GM23248 (cell line): ENCODE data around the gene TM4SF1. TPM values are rescaled to one million over a fixed set of nuclear protein-coding genes. Genes with fewer than 3 reads are reported as not detected.

Experiments
- DNase-seq: peaks from one replicate; pipeline ENCODE4 v3.0.0-alpha.2; 2015
- H2AFZ ChIP-seq: fragments of 200-600 bp; sonication (generic); 2 replicates; pipeline ENCODE4 v1.6.1; 2016; ENCODE audit warnings: antibody characterized with exemption
- H3F3A ChIP-seq: fragments of 200-600 bp; sonication (generic); 2 replicates; pipeline ENCODE4 v1.6.1; 2016; ENCODE audit warnings: mild to moderate bottlenecking, antibody characterized with exemption, mixed run types; ENCODE audit not compliant: insufficient read depth
- H3K27ac ChIP-seq: fragments of 200-600 bp; sonication (generic); 2 replicates; pipeline ENCODE4 v1.5.1; 2016; ENCODE audit warnings: mild to moderate bottlenecking
- H3K27me3 ChIP-seq: fragments of 200-600 bp; sonication (generic); replicated peaks from 2 replicates; pipeline ENCODE4 v1.6.1; 2016; ENCODE audit warnings: mild to moderate bottlenecking; ENCODE audit not compliant: insufficient read depth
- H3K36me3 ChIP-seq: fragments of 200-600 bp; sonication (generic); 2 replicates; pipeline ENCODE4 v1.6.1; 2016; ENCODE audit warnings: low read depth, mild to moderate bottlenecking
- H3K4me1 ChIP-seq: fragments of 200-600 bp; sonication (generic); 2 replicates; pipeline ENCODE4 v1.6.1; 2016; ENCODE audit warnings: mild to moderate bottlenecking; ENCODE audit not compliant: insufficient read depth
- H3K4me2 ChIP-seq: fragments of 200-600 bp; sonication (generic); one replicate; pipeline ENCODE4 v1.6.1; 2016; ENCODE audit warnings: mild to moderate bottlenecking; ENCODE audit not compliant: unreplicated experiment
- H3K4me3 ChIP-seq: fragments of 200-600 bp; sonication (generic); 2 replicates; pipeline ENCODE4 v1.5.1; 2016; ENCODE audit warnings: mild to moderate bottlenecking
- H3K79me2 ChIP-seq: fragments of 200-600 bp; sonication (generic); 2 replicates; pipeline ENCODE4 v1.6.1; 2016; ENCODE audit warnings: mild to moderate bottlenecking; ENCODE audit not compliant: insufficient read depth
- H3K9ac ChIP-seq: fragments of 200-600 bp; sonication (generic); 2 replicates; pipeline ENCODE4 v1.6.1; 2016; ENCODE audit warnings: mild to moderate bottlenecking
- H3K9me2 ChIP-seq: fragments of 200-600 bp; sonication (generic); 2 replicates; pipeline ENCODE4 v1.6.1; 2016; ENCODE audit warnings: mixed run types, mild to moderate bottlenecking, moderate library complexity; ENCODE audit not compliant: insufficient read depth
- H3K9me3 ChIP-seq: fragments of 200-600 bp; sonication (generic); one replicate; pipeline ENCODE4 v1.6.1; 2017; ENCODE audit warnings: low read depth
- H4K20me1 ChIP-seq: fragments of 200-600 bp; sonication (generic); 2 replicates; pipeline ENCODE4 v1.6.0; 2016; ENCODE audit not compliant: insufficient read depth
- EZH2 ChIP-seq: fragments of 200-600 bp; sonication (generic); IDR thresholded peaks from 2 replicates; pipeline ENCODE4 v1.6.1; 2018; ENCODE audit warnings: antibody characterized with exemption, mild to moderate bottlenecking; ENCODE audit not compliant: insufficient read depth, poor library complexity, severe bottlenecking
- EZH2phosphoT487 ChIP-seq: fragments of 200-600 bp; sonication (generic); IDR thresholded peaks from 2 replicates; pipeline ENCODE4 v1.6.1; 2018; ENCODE audit warnings: antibody characterized with exemption, moderate library complexity, mild to moderate bottlenecking, low read depth; ENCODE audit not compliant: insufficient read depth
- WGBS, 2 experiments: methylation state at CpG; one replicate each; pipeline ENCODE4 v1.1.6; 2015 to 2017; ENCODE audit warnings: low lambda C conversion rate in 2 of 2, low coverage in 1 of 2; ENCODE audit errors: missing lambda C conversion rate in 2 of 2; 5-methylcytosine and 5-hydroxymethylcytosine counted together
- in situ Hi-C: fragments of 300-500 bp; cut with MboI; formaldehyde crosslinking; loops from 2 replicates; pipeline ENCODE4 v1.15.0; 2020
- polyA plus RNA-seq: library from polyadenylated mRNA; unstranded; fragments of >200 nt; fragmentation: Nextera tagmentation; extraction: Ambion mirVana; gene quantifications from 2 replicates; pipeline ENCODE4 v1.2.1, GENCODE V29; 2016
- total RNA-seq: library from RNA; depleted of rRNA; stranded (reverse); fragments of >200 nt; shearing (Covaris generic); gene quantifications from 2 replicates; pipeline ENCODE4 v1.2.3, GENCODE V29; 2014

The TM4SF1 gene
- total and polyA plus RNA-seq, 2 experiments from 2014 or later = 10.5 to 10.7 TPM

DNA sequence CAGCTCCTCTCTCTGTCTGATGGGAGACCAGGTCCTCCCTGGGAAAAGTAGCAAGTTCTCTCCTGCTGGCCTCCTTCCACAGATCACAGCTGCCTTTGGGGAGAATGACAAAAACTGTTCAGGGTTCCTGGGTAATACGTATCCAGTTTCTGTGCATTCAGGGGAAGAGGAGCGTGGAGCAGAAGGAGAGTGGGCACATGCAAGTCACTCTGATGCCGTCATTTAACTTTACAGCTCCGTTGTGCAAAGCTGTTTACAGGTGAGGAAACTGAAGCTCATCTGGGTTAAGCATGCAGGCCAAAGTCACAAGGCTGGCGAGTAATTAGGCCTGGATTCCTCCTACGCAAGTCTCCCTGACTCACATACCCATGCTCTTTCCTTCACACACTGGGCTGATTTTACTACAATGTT, 7.5 kb upstream of the TM4SF1 start:
- Histone ChIP-seq H3K4me1 (peaks cover 61% of the 10 kb centered on the region), H4K20me1 (no peaks in the 10 kb centered on the region), H3K79me2 (no peaks in the 10 kb centered on the region), H3K27ac (peak overlapping the region; percentile 97), H3K27me3 (no peaks in the 10 kb centered on the region), H3K4me2 (peak overlapping the region; percentile 66), H3F3A (peaks cover 62% of the 10 kb centered on the region), H3K9me2 (no peaks in the 10 kb centered on the region), H2AFZ (no peak overlapping the region), H3K4me3 (no peak overlapping the region), H3K9me3 (no peaks in the 10 kb centered on the region), H3K36me3 (no peaks in the 10 kb centered on the region), H3K9ac (peak overlapping the region; percentile 83)
- DNase-seq = peak; percentile 96
- in situ Hi-C loops = no loop called here
- WGBS, 2 experiments = 11 to 12% methylated on average over 6 of the region's 6 CpGs
- no peak for TF ChIP-seq EZH2
- no peak for TF ChIP-seq EZH2phosphoT487

DNA sequence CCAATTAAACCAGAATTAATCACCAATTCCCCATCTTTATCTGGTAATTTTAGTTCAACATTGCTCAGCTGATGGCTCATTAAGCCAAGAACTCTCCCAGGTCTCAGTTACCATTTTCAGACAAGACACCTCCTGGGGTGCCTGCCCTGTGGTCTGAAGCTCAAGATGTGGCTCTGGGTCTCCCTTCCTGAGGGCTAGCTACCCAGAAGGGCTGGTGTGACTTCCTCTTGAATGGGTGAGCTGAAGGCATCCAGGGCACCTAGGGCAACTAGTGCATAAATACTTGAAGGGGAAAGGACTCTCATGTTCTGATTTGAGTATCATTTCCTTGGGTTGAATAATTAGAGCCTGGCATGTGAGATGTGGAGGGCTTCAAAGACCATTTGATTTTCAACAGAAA, 6.7 kb upstream of the TM4SF1 start:
- Histone ChIP-seq H3K4me3 (no peak overlapping the region), H3F3A (peaks cover 58% of the 10 kb centered on the region), H3K27me3 (no peaks in the 10 kb centered on the region), H3K9me2 (no peaks in the 10 kb centered on the region), H4K20me1 (no peaks in the 10 kb centered on the region), H2AFZ (no peak overlapping the region), H3K4me1 (peaks cover 61% of the 10 kb centered on the region), H3K9me3 (no peaks in the 10 kb centered on the region), H3K27ac (peak overlapping the region; percentile 97), H3K9ac (peak overlapping the region; percentile 66; the same call in 1 of the 2 replicates), H3K79me2 (no peaks in the 10 kb centered on the region), H3K4me2 (peak overlapping the region; percentile 38), H3K36me3 (no peaks in the 10 kb centered on the region)
- TF ChIP-seq EZH2phosphoT487 (no peak), EZH2 (no peak)
- no peak for DNase-seq
- in situ Hi-C loops = no loop called here

DNA sequence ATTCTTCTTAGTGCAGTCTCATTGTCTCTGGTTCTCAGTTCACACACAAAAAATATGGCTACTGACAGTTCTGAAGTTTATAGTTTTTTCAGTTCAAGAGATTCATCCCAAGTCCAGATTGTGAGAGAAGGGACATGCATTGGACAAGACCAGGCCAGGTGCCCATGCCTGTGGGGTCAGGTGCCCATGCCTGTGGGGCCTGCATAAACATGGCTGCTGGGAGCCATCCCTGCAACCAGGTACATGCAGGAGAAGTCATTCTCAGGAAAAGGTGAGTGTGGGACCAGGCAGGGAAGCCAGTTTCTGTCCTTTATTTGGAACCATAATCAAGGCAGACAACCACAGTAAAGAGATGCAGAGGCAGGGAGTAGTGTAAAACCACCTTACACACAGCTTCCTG, 6.3 kb upstream of the TM4SF1 start:
- DNase-seq = no peak
- peaks cover 59% of the 10 kb centered on the region for H3K4me1 ChIP-seq
- H3K27ac ChIP-seq = no peak overlapping the region
- no peak for TF ChIP-seq EZH2phosphoT487
- TF ChIP-seq EZH2 = no peak
- no peaks in the 10 kb centered on the region for H3K79me2 ChIP-seq
- H3K9ac ChIP-seq = no peak overlapping the region
- H3K9me2 ChIP-seq = no peaks in the 10 kb centered on the region
- no peak overlapping the region for H3K4me2 ChIP-seq
- peaks cover 53% of the 10 kb centered on the region for H3F3A ChIP-seq
- H3K4me3 ChIP-seq = no peak overlapping the region
- H2AFZ ChIP-seq = no peak overlapping the region
- no peaks in the 10 kb centered on the region for H3K36me3 ChIP-seq
- no peaks in the 10 kb centered on the region for H4K20me1 ChIP-seq
- in situ Hi-C loops = no loop called here
- H3K27me3 ChIP-seq = no peaks in the 10 kb centered on the region
- no peaks in the 10 kb centered on the region for H3K9me3 ChIP-seq

DNA sequence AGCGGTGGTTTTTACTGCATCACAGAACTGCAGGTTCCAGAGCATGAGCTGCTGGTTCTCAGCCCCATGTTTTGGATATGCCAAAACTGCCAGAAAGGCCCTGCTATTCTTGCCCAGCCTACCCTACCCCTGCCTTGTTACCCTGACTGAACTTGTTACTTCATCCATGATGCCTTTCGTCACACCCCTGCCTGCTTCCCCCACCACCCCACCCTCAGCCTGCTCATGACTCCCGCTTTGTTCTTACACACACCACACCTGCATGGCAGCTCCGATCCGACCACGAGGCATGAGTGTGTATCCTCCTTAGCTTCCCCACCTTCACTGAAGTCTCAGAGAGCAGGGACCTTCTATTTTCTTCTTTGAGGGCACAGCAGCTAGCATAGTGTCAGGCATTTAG, 5.1 kb upstream of the TM4SF1 start:
- Histone ChIP-seq H4K20me1 (no peaks in the 10 kb centered on the region), H3K4me1 (peaks cover 61% of the 10 kb centered on the region), H3K27me3 (no peaks in the 10 kb centered on the region), H3K27ac (peak overlapping the region; percentile 56), H3K9me2 (no peaks in the 10 kb centered on the region), H3K79me2 (no peaks in the 10 kb centered on the region), H3K9me3 (no peaks in the 10 kb centered on the region), H2AFZ (no peak overlapping the region), H3F3A (peaks cover 48% of the 10 kb centered on the region), H3K4me2 (peak overlapping the region; percentile 57), H3K36me3 (no peaks in the 10 kb centered on the region), H3K4me3 (no peak overlapping the region), H3K9ac (no peak overlapping the region)
- peak; percentile 7 for DNase-seq
- TF ChIP-seq EZH2 (no peak), EZH2phosphoT487 (no peak)
- WGBS, 2 experiments = 91 to 92% methylated on average over 6 of the region's 6 CpGs
- in situ Hi-C loops = no loop called here

DNA sequence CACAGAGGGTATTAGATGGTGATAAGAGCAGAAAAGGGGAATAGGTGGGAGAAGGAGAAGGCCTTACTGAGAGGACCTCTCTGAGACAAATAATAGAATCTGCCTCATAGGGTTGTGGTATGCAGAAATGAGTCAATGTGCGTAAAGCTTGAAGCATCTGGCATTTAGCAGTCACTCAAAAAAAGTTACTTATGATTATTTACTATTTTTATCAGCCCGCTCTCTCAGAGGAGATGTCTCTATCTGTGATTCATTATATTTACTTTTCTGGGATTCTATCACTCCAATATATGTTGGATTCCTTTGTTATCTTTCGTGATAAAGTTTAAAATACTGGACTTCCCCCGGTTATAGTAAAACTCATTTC, 4.6 kb upstream of the TM4SF1 start:
- Histone ChIP-seq H3K27me3 (no peaks in the 10 kb centered on the region), H3F3A (peaks cover 49% of the 10 kb centered on the region), H3K4me1 (peaks cover 61% of the 10 kb centered on the region), H3K79me2 (no peaks in the 10 kb centered on the region), H3K36me3 (no peaks in the 10 kb centered on the region), H4K20me1 (no peaks in the 10 kb centered on the region), H3K4me2 (peak overlapping the region; percentile 57), H3K9me2 (no peaks in the 10 kb centered on the region), H3K9me3 (no peaks in the 10 kb centered on the region), H3K27ac (peak overlapping the region; percentile 56), H3K9ac (0 out of 2 replicates have a peak overlapping the region, but pooled peaks have one; percentile 27), H2AFZ (no peak overlapping the region), H3K4me3 (no peak overlapping the region)
- 34 to 40% methylated on average over 4 of the region's 4 CpGs for WGBS, 2 experiments
- no peak for TF ChIP-seq EZH2
- no peak for TF ChIP-seq EZH2phosphoT487
- peak; percentile 79 for DNase-seq
- in situ Hi-C loops = no loop called here
